ENCODE measurements around the gene NDUFV2. TPM values are rescaled to one million over a fixed set of nuclear protein-coding genes. Genes with fewer than 3 reads are reported as not detected.
A peak's percentile ranks its signal among the peaks of the same experiment; 100 is the strongest.
"Not testable (repeated sequence)": the region's sequence is repeated elsewhere in the genome, so short reads cannot be mapped to it uniquely, and the experiment has no call there.

NDUFV2 gene
- total RNA-seq, 2 donors from 2014 or later: 175 to 203 TPM

- Histone ChIP-seq H3K27me3 (no peaks in the 10 kb centered on the region), H3K9me3 (no peaks in the 10 kb centered on the region), H3K27ac (peak overlapping the region; percentile 21), H3K4me3 (no peak overlapping the region), H3K9ac (ENCODE audit: low read depth in 2 of 2, low read length in 2 of 2) (peak overlapping the region in 1 of 2 donors; percentile 12), H3K4me1 (no peaks in the 10 kb centered on the region), H3K36me3 (no peaks in the 10 kb centered on the region)
- TF ChIP-seq CTCF (IDR thresholded peaks at IDR 0.05): no peak
- intact Hi-C loops (cut with DNase I): no loop called here
- no peak for DNase-seq
These were observed 19.6 kb upstream of the NDUFV2 start for GRCh38 chr18:9082711-9083510.

DNA sequence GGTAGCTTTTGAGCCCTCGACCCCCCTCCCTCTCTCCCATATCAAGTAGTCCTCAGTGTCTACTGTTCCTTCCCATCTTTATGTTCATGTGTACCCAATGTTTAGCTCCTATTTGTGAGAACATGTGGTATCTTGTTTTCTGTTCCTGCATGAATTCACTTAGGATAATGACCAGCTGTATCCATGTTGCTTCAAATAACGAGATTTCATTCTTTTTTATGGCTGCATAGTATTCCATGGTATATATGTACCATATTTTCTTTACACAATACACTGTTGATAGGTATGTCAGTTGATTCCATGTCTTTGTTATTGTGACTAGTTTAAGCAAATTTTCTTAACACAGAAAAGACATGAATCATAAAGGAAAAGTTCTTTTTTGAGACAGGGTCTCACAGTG is 16.5 kb upstream of the NDUFV2 start:
- H3K36me3 ChIP-seq: no peaks in the 10 kb centered on the region
- H3K9ac ChIP-seq (ENCODE audit: low read depth in 2 of 2, low read length in 2 of 2): no peak overlapping the region
- H3K4me1 ChIP-seq: no peaks in the 10 kb centered on the region
- TF ChIP-seq CTCF (IDR thresholded peaks at IDR 0.05): no peak
- H3K9me3 ChIP-seq: no peaks in the 10 kb centered on the region
- intact Hi-C loops (cut with DNase I): no loop called here
- H3K27ac ChIP-seq: no peak overlapping the region
- DNase-seq: no peak
- H3K27me3 ChIP-seq: no peaks in the 10 kb centered on the region
- no peak overlapping the region for H3K4me3 ChIP-seq

GRCh38 chr18:9086624-9087023 is 15.9 kb upstream of the NDUFV2 start:
- Histone ChIP-seq H3K4me3 (no peak overlapping the region), H3K4me1 (no peaks in the 10 kb centered on the region), H3K27ac (no peak overlapping the region), H3K27me3 (no peaks in the 10 kb centered on the region), H3K9me3 (no peaks in the 10 kb centered on the region), H3K9ac (ENCODE audit: low read depth in 2 of 2, low read length in 2 of 2) (no peak overlapping the region), H3K36me3 (no peaks in the 10 kb centered on the region)
- DNase-seq: no peak
- no peak for TF ChIP-seq CTCF (IDR thresholded peaks at IDR 0.05)
- intact Hi-C loops (cut with DNase I): no loop called here

- Histone ChIP-seq H3K36me3 (no peaks in the 10 kb centered on the region), H3K27ac (no peak overlapping the region), H3K9me3 (no peaks in the 10 kb centered on the region), H3K9ac (ENCODE audit: low read depth in 2 of 2, low read length in 2 of 2) (no peak overlapping the region), H3K4me1 (no peaks in the 10 kb centered on the region), H3K4me3 (no peak overlapping the region), H3K27me3 (no peaks in the 10 kb centered on the region)
- DNase-seq: no peak
- intact Hi-C loops (cut with DNase I): no loop called here
- no peak for TF ChIP-seq CTCF (IDR thresholded peaks at IDR 0.05)
These were observed 15.4 kb upstream of the NDUFV2 start for GRCh38 chr18:9087144-9087543.

DNA sequence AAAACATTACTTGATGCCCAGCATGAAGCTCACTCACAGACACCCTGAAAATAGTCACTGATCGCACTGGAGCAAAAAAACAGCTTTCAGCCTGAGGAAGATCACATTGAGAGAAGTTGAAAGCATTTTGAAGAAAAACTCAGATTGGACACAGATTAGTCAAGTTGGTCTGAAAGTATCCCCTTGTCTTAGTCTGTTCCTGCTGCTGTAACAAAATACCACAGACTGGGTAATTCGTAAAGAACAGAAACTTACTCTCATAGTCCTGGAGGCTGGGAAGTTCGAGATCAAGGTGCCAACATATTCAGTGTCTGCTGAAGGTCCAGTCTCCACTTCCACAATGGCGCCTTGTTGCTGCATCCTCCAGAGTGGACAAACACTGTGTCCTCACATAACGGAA is 14.2 kb upstream of the NDUFV2 start:
- Histone ChIP-seq H3K27ac (no peak overlapping the region), H3K9ac (ENCODE audit: low read depth in 2 of 2, low read length in 2 of 2) (no peak overlapping the region), H3K36me3 (no peaks in the 10 kb centered on the region), H3K4me1 (no peaks in the 10 kb centered on the region), H3K9me3 (no peaks in the 10 kb centered on the region), H3K4me3 (no peak overlapping the region), H3K27me3 (no peaks in the 10 kb centered on the region)
- no peak for TF ChIP-seq CTCF (IDR thresholded peaks at IDR 0.05)
- intact Hi-C loops (cut with DNase I): no loop called here
- no peak for DNase-seq

- H3K9me3 ChIP-seq; H3K27ac ChIP-seq; H3K27me3 ChIP-seq; H3K36me3 ChIP-seq; H3K4me3 ChIP-seq; DNase-seq; H3K9ac ChIP-seq (ENCODE audit: low read depth in 2 of 2, low read length in 2 of 2); H3K4me1 ChIP-seq; intact Hi-C loops (cut with DNase I): not testable (repeated sequence)
These were observed 13.8 kb upstream of the NDUFV2 start for GRCh38 chr18:9088727-9089126.
